HepG2 (cell line): ENCODE results near the gene U2AF2. TPM values are rescaled to one million over a fixed set of nuclear protein-coding genes. Genes with fewer than 3 reads are reported as not detected.

Source experiments
- ELK4 ChIP-seq: sonication (generic); formaldehyde crosslinking; IDR thresholded peaks from 2 replicates; pipeline ENCODE4 v1.9.0; 2021; ENCODE audit warnings: missing genetic modification reagents, borderline replicate concordance
- THAP9 ChIP-seq: sonication (generic); formaldehyde crosslinking; IDR thresholded peaks from 2 replicates; pipeline ENCODE4; 2020; ENCODE audit warnings: missing genetic modification reagents, mild to moderate bottlenecking, borderline replicate concordance
- ZNF558 ChIP-seq: sonication (generic); formaldehyde crosslinking; IDR thresholded peaks from 2 replicates; pipeline ENCODE4 v1.9.0; 2022; ENCODE audit warnings: mild to moderate bottlenecking, missing genetic modification reagents, borderline replicate concordance
- polyA plus RNA-seq, 8 experiments: library from polyadenylated mRNA; depleted of rRNA in 3 of 8; stranded (reverse) in 7 of 8; unstranded in 1 of 8; fragments of >200 nt; fragmentation: Illumina TruSeq in 4 of 8; extraction: Trizol in 4 of 8; gene quantifications; 2 replicates each; pipeline versions ENCODE4 v1.2.1 to v1.2.3, GENCODE V29; 2011 to 2016; ENCODE audit warnings: low read depth in 4 of 8, missing spikeins in 1 of 8, mixed read lengths in 1 of 8; ENCODE audit not compliant: insufficient read depth in 1 of 8
- total RNA-seq, 5 experiments: library from RNA; depleted of rRNA; stranded (reverse); fragments of >200 nt; fragmentation: Illumina TruSeq; extraction: Trizol; gene quantifications; 2 replicates each; pipeline ENCODE4 v1.2.3, GENCODE V29; 2016; ENCODE audit warnings: low read depth in 1 of 5
- TF ChIP-seq, protein P1 (sequence below): sonication (generic); formaldehyde crosslinking; IDR thresholded peaks from 2 replicates; pipeline ENCODE4 v1.4.0; 2020; ENCODE audit warnings: mild to moderate bottlenecking, missing genetic modification reagents

U2AF2 gene
- total and polyA plus RNA-seq, 2 of the 13 experiments (the other 11 are each of a cell fraction or from before 2014, with no cell fraction given) = 84.3 to 124 TPM

GRCh38 chr19:55676889-55677505 lies 22.2 kb downstream of the U2AF2 start (continued):
- TF ChIP-seq, protein P1, sequence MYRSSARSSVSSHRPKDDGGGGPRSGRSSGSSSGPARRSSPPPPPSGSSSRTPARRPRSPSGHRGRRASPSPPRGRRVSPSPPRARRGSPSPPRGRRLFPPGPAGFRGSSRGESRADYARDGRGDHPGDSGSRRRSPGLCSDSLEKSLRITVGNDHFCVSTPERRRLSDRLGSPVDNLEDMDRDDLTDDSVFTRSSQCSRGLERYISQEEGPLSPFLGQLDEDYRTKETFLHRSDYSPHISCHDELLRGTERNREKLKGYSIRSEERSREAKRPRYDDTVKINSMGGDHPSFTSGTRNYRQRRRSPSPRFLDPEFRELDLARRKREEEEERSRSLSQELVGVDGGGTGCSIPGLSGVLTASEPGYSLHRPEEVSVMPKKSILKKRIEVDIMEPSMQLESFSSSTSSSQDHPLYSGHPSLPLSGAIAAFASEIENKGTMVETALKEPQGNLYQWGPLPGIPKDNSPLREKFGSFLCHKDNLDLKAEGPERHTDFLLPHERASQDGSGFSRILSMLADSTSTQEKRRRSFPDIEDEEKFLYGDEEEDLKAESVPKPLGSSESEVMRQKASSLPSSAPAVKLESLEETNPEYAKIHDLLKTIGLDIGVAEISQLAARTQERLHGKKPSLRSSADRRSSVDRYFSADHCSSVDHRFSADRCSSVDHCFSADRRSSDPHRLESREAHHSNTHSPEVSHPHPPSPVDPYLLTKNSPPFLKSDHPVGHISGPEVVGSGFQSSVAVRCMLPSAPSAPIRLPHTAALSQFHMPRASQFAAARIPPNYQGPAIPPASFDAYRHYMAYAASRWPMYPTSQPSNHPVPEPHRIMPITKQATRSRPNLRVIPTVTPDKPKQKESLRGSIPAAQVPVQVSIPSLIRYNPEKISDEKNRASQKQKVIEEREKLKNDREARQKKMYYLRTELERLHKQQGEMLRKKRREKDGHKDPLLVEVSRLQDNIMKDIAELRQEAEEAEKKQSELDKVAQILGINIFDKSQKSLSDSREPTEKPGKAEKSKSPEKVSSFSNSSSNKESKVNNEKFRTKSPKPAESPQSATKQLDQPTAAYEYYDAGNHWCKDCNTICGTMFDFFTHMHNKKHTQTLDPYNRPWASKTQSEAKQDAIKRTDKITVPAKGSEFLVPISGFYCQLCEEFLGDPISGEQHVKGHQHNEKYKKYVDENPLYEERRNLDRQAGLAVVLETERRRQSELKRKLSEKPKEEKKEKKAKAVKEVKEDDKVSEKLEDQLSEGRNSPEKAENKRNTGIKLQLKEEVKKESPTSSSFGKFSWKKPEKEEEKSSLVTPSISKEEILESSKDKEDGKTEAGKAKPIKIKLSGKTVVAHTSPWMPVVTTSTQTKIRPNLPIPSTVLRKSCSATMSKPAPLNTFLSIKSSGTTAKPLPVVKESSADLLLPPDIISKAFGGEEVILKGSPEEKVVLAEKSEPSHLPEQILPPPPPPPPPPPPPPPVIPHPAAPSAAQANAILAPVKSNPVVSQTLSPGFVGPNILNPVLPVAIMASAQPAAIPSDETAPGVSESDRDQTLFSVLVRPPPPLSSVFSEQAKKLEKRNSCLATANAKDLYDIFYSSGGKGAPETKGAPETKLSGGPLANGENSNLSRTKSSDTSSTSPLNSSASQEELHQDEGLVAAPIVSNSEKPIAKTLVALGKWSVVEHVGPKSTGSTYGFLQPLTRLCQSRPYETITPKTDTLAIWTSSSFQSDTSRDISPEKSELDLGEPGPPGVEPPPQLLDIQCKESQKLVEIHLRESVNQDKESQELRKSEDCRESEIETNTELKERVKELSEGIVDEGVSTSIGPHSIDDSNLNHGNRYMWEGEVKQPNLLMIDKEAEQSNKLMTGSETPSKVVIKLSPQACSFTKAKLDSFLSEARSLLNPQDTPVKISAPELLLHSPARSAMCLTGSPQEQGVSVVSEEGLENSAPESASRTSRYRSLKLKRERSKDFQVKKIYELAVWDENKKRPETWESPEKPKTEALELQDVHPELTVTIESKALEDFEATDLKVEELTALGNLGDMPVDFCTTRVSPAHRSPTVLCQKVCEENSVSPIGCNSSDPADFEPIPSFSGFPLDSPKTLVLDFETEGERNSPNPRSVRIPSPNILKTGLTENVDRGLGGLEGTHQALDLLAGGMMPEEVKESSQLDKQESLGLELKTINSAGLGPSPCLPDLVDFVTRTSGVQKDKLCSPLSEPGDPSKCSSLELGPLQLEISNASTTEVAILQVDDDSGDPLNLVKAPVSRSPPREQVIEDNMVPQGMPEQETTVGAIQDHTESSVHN (CRISPR knock-in tag) = no peak
- TF ChIP-seq ELK4 (CRISPR knock-in tag) (no peak), THAP9 (CRISPR knock-in tag) (no peak), ZNF558 (CRISPR knock-in tag) (no peak)
